Activated T-helper 1 cell treated with anti-CD3 and anti-CD28 coated beads, Interleukin-2, amount 50 U/mL, for 16 hours (primary cell): ENCODE results near the gene VWA7.

Experiments used
- DNase-seq, 2 donors: peaks; one replicate each; pipeline ENCODE4 v3.0.0-alpha.2; 2020; ENCODE audit warnings: low read depth in 1 of 2, low spot score in 1 of 2

Gene VWA7

DNA sequence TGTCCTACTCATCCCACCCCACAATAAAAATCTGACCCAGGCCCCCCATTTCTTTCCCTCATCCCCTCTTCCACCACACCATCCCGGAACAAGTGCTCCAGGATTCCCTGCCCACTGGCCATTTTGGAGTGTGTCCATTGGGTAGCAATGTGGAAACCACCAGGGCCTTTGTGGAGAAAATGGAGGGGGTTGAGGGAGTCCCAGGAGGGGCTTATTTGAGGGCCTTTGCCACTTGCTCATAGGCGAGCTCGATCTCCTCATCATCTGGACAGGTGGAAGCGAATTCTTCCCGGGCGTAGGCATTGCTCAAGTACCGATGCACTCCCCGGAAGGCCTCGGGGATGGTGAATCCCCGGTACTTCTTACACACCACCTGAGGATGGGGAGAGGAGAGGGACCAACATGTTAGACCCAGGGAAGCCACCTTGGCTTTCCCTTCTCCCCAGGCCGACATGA, 46.5 kb downstream of the VWA7 start:
- DNase-seq, result no peak

DNA sequence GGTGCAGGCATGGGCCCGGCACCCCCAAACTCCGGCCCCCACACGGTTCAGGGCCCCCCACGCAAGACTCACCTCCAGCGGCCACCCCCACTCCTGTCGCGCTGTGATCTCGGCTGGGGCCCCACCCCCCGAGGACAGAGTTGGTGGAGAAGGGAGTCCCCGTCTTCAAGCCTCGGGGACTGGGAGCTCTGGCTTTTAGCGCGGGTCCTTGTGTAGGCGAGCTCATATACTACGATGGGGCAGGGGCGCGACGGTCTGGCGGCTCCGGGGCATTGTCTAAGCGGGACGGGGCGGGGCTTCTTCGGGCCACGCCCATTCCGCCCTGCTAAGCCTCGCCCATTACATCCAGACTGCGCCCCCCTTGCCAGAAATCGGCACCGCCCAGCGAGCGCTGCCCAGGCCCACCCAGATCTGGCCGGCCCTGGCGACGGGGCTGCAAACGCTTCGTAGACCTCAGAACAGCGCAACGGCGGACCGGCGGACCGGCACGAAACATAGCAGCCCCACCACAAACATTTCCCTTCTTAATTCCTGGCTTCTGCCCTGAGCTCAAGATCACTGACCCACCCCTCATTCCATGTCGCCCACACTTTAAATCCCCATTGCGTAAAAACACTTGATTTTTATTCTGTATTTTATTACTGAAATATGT, 47.0 kb downstream of the VWA7 start:
- peak in 1 of 2 donors; percentile 47 for DNase-seq

DNA sequence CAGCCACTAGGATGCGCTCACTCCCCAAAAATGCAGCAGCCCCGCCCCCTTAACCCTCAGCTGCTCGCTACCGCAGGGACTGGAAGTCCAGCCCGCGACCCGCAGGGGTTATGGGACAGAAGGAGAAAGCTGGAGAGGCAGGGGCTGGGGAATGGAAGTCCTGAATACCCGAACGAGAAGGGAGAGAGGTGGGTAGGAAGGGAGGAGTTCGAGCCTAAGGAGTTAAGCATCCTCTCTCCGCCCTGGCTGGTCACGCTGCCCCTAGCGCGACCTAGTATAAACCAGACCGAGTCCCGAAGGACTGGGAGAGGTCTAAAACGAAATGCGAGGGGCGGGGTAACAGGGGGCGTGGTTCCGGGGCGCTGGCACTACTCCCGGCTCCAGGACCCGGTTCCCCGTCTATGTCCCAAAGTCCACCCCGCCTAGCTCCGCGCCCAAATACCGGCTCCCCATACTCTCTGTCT, 47.6 kb downstream of the VWA7 start:
- peak; percentile 60 to 61 for DNase-seq

DNA sequence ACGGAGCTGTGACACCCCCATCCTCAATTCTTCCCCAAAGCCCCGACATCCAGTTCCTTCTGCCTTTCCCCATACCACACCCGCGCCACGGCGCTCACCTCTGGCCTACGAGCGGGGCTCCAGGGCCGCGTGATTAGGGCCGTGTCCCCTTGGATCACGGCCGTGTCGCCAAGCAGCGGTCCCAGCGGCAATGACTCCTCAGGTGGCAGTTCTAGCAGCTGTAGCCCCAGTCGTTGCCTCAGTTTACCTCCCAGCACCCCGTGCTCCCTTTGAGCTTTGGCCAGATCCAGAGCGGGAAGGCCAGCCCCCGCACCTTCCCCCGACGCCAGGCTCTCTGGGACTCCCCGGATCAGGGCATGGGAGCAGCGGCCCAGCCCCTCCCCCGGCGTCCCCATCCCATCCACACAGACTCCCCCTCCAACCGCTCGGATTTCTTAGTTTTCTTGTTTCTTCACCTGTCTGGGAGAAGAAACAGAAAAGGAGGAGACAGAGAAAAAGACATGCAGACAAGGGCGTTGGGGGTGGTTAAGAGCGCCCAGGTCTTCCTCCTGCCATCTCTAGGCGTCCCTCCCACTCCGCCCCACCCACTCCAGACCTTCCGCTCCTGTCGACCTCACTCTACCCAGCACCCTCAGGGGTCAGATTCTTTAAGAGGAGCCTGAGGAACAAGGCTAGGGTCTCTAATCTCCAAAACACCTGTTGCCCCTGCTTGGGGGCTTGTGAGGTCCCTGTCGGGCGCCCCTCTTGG, 48.2 kb downstream of the VWA7 start, which contains the start of gene DDAH2:
Gene DDAH2 (minus strand): TSS at position 533 of the 748 bp plus-strand sequence. CDS start 138 bp downstream, at position 395.
- no peak for DNase-seq

GRCh38 chr6:31727717-31728671, 49.1 kb downstream of the VWA7 start:
- DNase-seq, result no peak

GRCh38 chr6:31727034-31727716, 50.0 kb downstream of the VWA7 start:
- no peak for DNase-seq

- no peak for DNase-seq
Measured at GRCh38 chr6:31725502-31726350, 51.4 kb downstream of the VWA7 start.

DNA sequence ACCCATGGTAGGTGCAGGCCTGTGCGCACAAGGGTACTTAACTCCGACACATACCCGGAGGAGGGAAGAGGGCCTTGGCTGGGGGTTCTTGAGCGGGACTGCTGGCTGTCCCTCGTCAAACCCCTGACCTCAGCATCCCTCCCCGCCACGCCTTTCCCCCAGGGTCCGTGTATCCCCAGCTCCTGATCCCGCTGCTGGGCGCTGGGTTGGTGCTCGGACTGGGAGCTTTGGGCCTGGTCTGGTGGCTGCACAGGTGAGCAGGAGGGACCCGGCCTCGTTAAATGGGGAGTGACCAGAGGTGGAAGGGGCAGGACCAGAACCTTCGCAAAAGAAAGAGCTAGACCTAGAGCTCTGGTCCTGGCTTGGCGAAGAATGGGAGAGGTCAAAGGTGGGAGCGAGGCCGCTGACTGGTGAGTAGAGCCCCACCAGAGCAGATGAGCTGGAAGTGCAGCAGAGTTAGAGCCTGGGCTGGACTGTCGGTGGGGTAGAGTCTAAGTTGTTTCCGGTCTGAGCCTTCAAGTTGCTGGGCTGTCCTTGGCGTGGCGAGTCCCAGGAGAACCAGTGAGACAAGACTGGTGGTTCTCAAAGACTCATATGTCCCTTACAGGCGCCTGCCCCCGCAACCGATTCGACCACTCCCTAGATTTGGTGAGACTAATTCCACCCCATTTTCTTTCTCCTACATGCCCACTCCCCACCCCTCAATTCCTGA, 53.0 kb downstream of the VWA7 start:
- no peak for DNase-seq

DNA sequence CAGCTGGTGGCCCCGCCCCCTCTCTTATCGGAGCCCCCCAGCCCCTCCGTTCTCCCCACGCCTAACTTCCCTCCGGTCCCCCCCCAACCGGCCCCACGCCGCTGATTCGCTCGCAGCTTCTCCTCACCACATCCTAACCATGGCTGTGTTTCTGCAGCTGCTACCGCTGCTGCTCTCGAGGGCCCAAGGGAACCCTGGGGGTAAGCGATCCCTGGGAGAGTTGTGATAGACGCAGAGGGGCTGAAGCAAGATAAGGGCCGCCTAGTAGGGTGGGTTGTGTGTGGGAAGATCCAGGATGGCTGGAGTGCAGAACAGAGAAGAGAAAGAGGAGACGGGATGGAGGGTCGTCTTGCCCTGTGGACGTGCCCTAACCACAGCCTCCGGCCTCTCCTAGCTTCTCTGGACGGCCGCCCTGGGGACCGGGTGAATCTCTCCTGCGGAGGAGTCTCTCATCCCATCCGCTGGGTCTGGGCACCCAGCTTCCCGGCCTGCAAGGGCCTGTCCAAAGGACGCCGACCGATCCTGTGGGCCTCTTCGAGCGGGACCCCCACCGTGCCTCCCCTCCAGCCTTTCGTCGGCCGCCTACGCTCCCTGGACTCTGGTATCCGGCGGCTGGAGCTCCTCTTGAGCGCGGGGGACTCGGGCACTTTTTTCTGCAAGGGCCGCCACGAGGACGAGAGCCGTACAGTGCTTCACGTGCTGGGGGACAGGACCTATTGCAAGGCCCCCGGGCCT, 53.7 kb downstream of the VWA7 start, which contains the start of gene MPIG6B:
Gene MPIG6B (plus strand): TSS at position 129 of the 735 bp plus-strand sequence. CDS start 11 bp downstream, at position 140.
- DNase-seq, result no peak

DNA sequence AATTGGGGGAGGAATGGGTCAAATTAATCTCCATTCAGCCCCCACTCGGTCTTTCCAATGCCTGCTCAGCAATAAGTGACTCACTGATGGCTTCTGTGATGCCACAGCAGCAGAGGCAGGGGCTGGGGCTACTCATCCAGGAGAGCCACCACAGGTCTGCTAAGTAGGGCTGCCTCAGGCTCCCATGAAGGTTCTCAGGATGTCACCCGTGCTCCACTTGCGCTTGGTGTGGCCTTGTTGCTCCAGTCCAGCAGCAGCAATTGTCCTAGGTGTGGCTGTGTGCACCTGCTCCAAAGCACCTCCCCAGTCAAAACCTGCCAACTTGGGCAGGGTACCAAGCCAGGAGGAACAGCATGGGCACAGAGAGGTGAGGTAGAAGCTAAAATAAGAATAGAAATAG, 55.0 kb downstream of the VWA7 start:
- DNase-seq, result no peak

- no peak for DNase-seq
Measured at GRCh38 chr6:31721351-31722020, 55.6 kb downstream of the VWA7 start, which contains the start of gene LY6G6C. LY6G6C (minus strand) TSS chr6:31721746; CDS start chr6:31721679, 67 bp downstream.

- DNase-seq, result no peak
Measured at GRCh38 chr6:31720196-31720770, 56.8 kb downstream of the VWA7 start.

DNA sequence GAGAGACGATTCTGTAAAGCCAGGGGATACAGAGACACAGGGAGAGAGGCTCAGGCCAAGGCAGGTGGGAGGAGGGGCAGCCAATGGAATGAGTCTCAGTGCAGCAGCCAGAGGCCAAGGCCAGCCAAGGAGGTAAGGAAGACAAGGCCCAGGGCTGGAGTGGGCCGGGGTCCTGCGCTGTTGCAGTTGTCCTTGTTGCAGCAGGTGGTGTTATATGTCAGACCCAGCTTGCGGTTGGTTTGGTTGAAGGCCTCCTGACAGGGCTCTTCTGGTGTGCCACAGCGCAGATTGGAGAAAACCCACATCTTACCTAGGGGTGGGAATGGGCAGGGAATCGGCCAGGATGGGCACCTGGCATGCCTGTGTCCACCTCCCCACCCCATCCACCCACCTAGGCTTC, 58.1 kb downstream of the VWA7 start:
- no peak for DNase-seq

GRCh38 chr6:31718265-31718664, 58.9 kb downstream of the VWA7 start:
- DNase-seq, result no peak

GRCh38 chr6:31717499-31718222, 59.5 kb downstream of the VWA7 start:
- DNase-seq, result no peak
